Measurements from ENCODE around the gene ALKBH6.

GRCh38 chr19:36006955-36007354, 7.1 kb downstream of the ALKBH6 start:
- TF ChIP-seq CTCF (IDR thresholded peaks at IDR 0.05) (no peak), POLR2A (IDR thresholded peaks at IDR 0.05) (no peak)
